Measurements from ENCODE around the gene TEP1.

TEP1 gene

GRCh38 chr14:20429801-20430669 lies 16.7 kb upstream of the TEP1 start:
- peak; percentile 28 for DNase-seq

GRCh38 chr14:20428802-20429201 lies 15.5 kb upstream of the TEP1 start:
- no peak for DNase-seq

- DNase-seq = no peak
Measured at GRCh38 chr14:20428010-20428365, 14.7 kb upstream of the TEP1 start.

GRCh38 chr14:20427231-20428009 lies 14.1 kb upstream of the TEP1 start:
- DNase-seq = no peak

- DNase-seq = no peak
Measured at GRCh38 chr14:20424851-20425250, 11.6 kb upstream of the TEP1 start.

GRCh38 chr14:20422886-20423285 lies 9.6 kb upstream of the TEP1 start:
- DNase-seq = no peak

GRCh38 chr14:20421267-20421666 lies 8.0 kb upstream of the TEP1 start:
- no peak for DNase-seq

GRCh38 chr14:20419419-20419818 lies 6.1 kb upstream of the TEP1 start:
- no peak for DNase-seq

- no peak for DNase-seq
Measured at GRCh38 chr14:20418501-20418909, 5.2 kb upstream of the TEP1 start.

- DNase-seq = peak; percentile 89
Measured at GRCh38 chr14:20417250-20418186, 4.2 kb upstream of the TEP1 start.

- DNase-seq = no peak
Measured at GRCh38 chr14:20416223-20416622, 2.9 kb upstream of the TEP1 start.

- peak; percentile 15 for DNase-seq
Measured at GRCh38 chr14:20415782-20416206, 2.5 kb upstream of the TEP1 start.

GRCh38 chr14:20413744-20414082 lies 412 bp upstream of the TEP1 start:
- no peak for DNase-seq

GRCh38 chr14:20412411-20412810 lies 890 bp downstream of the TEP1 start:
- DNase-seq = no peak

GRCh38 chr14:20409226-20409625 lies 4.1 kb downstream of the TEP1 start:
- DNase-seq = no peak

GRCh38 chr14:20403521-20403920 lies 9.8 kb downstream of the TEP1 start:
- no peak for DNase-seq

- DNase-seq = no peak
Measured at GRCh38 chr14:20400965-20401593, 12.2 kb downstream of the TEP1 start.

GRCh38 chr14:20400589-20400964 lies 12.7 kb downstream of the TEP1 start:
- no peak for DNase-seq

GRCh38 chr14:20397511-20397910 lies 15.8 kb downstream of the TEP1 start:
- no peak for DNase-seq

GRCh38 chr14:20391505-20391904 lies 21.8 kb downstream of the TEP1 start:
- no peak for DNase-seq

GRCh38 chr14:20388159-20388558 lies 25.1 kb downstream of the TEP1 start:
- no peak for DNase-seq

GRCh38 chr14:20387576-20387975 lies 25.7 kb downstream of the TEP1 start:
- DNase-seq = no peak
